COLO829 (cell line): ENCODE data around the gene TESMIN.
A peak's percentile ranks its signal among the peaks of the same experiment; 100 is the strongest.

Source experiments
- DNase-seq: peaks from one replicate; pipeline ENCODE4 v3.0.0; 2012; ENCODE audit warnings: low spot score

Gene TESMIN

GRCh38 chr11:68683121-68683520 lies 68.2 kb downstream of the TESMIN start:
- DNase-seq, result no peak

GRCh38 chr11:68682531-68682961 lies 68.8 kb downstream of the TESMIN start:
- DNase-seq, result no peak

DNA sequence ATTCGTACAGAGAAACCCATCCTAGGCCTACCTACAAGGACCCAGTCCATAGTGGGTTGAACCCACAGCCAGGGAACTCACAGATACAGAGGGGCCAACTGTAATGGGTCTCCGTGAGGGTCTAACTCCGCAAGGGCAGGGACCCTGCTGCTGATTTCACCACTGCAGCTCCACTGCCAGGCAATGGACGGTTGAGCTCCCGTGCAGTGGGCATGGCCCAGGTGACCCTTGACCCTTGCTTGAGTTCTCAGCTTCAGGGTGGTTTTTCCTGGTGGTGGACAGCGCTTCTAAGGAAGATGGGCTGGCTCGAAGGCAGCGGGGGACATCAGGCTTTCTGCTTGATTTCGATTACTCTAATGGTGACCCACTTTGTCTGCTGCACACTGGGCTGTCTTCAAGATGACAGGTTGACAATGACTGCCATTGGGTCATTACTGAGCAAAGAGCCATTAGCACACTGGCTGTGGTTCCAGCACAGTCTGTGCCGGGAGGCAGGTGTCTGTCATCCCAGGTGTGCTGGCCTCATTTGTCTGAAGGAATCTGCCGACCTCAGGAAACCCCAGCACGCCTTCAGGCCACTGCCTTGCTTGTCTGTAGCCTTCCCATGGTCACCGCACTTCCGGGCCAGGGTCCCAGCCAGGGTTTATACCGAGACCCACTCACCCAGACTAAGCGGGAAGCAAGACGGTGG lies 70.6 kb downstream of the TESMIN start:
- DNase-seq, result no peak

DNA sequence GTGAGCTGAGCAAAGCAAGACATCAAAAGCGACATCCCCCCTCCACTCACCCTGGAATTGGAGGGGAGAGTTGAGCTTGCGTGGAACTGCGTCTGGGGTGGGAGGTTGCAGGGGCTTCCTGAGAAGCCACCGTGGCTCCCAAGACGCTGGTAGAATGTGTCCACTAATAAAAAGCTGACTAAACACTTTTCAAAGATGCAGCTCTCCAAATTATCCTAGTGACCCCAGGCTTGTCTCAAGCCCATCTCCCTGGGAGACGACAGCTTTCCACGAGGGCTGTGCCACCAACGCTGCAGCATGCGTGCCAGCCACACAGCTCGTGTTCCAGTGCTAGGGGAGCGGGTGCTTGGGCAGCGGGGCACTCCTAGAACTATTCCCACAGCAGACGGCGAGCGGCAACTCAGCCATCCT lies 73.3 kb downstream of the TESMIN start:
- DNase-seq, result no peak

DNA sequence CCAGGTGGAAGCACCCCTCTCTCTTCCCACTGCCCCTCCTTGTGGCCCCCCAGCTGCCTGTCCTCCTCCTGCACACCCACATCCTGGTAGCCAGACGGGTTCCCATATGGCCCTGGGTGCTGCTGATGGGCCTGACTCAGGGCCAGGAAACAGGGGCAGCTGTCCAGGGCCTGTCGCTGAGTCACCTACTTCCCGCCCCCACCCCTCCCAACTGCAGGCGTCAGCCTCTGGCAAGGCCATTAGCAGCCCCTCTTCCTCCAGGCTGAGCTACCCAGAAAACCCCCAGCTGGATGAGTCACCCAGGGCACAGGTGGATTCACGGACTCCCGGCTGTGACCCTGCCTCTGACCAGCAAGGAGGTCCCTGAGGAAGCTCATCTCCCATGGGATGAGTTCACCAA lies 73.9 kb downstream of the TESMIN start:
- DNase-seq, result peak; percentile 17

- no peak for DNase-seq
Measured at GRCh38 chr11:68674461-68674860, 76.9 kb downstream of the TESMIN start.

GRCh38 chr11:68673991-68674390 lies 77.3 kb downstream of the TESMIN start:
- DNase-seq, result no peak

GRCh38 chr11:68673306-68673945 lies 77.9 kb downstream of the TESMIN start:
- DNase-seq, result no peak

DNA sequence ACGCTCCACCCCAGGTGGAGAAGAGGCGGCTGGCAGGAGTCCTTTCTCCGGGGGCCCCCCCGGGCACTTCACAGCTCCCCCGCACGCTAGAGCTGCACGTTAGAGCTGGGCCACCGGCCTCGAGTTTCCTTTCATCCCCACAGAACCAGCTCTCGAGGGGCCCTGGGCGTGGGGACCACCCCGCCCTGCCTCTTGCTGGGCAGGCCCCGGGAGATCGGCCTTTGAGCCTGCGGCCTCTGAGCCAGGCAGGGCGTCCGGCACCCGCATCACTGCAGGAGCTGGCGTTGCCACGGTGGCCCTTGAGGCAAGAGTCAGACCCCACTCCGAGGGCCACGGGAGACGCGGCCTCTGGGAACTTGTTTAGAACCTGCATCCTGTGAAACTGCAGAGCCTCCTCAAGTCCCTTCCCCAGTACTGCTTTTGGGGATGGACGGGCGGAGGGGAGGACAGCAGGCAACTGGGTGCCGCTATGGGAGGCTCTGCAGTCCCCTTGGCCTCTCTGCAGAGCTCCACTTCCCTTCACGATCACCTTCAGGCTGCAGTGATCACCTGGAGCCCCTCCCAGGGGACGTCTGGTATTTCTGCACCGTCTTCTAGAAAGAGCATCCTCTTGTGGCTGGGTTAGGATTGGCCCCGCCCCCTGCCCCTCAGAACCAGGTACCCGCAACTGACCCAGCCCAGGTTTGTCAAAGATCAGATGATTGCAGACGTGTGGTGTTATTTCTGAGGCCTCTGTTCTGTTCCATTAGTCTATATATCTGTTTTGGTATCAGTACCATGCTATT lies 80.9 kb downstream of the TESMIN start:
- DNase-seq, result no peak

GRCh38 chr11:68669301-68670090 lies 81.8 kb downstream of the TESMIN start:
- DNase-seq, result no peak

- no peak for DNase-seq
Measured at GRCh38 chr11:68667511-68668500, 83.5 kb downstream of the TESMIN start.

GRCh38 chr11:68666849-68667248 lies 84.5 kb downstream of the TESMIN start:
- DNase-seq, result no peak

DNA sequence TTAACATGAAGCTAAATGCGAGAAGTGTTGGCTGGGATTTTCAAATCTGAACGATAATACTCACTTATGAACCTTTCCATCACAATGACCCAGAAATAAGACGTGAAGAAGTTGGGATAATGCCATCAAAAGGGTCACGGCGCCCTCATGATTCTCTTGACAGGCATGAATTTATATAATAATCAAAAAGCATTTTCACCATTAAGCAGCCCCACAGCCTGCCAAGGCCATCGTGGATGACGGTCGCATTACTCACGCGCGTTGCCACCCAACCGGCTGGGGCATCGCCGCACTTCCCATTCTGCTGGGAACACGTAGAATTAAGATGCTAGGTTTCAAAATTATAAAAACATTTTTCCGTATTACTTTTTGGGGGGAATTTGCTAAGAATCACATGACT lies 85.9 kb downstream of the TESMIN start:
- no peak for DNase-seq

GRCh38 chr11:68664906-68665305 lies 86.4 kb downstream of the TESMIN start:
- no peak for DNase-seq

GRCh38 chr11:68664141-68664540 lies 87.2 kb downstream of the TESMIN start:
- no peak for DNase-seq

GRCh38 chr11:68663482-68664010 lies 87.8 kb downstream of the TESMIN start:
- no peak for DNase-seq

- DNase-seq, result no peak
Measured at GRCh38 chr11:68661697-68662603, 89.4 kb downstream of the TESMIN start.

DNA sequence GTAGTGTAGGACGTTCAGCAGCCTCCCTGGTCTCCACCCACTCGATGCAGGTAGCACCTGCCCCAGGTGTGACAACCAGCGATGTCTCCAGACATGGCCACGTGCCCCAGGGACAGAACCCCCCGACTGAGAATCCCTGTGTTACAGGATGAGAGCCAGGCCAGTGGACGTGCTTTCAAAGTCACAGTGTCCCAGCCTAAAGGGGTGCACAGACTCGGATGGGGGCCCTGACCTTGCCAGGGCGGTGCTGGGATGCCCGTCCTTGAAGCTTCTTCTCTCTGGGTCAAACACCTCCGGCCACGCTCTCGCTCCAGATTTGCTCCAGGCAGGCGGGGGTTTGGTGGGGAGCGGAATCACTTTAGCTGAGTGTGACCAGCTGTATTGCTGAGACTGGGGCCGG lies 90.3 kb downstream of the TESMIN start:
- no peak for DNase-seq

GRCh38 chr11:68660066-68660810 lies 91.1 kb downstream of the TESMIN start:
- DNase-seq, result no peak
